ENCODE results near the gene B3GALNT1.
"Not testable (repeated sequence)": the region's sequence is repeated elsewhere in the genome, so short reads cannot be mapped to it uniquely, and the experiment has no call there.

B3GALNT1 gene

GRCh38 chr3:161050935-161051334 is 54.2 kb downstream of the B3GALNT1 start:
- TF ChIP-seq FOXP2 (optimal IDR thresholded peaks at IDR 0.05; ENCODE audit: control extremely low read depth, extremely low read length, insufficient read depth) (no peak), EZH2 (IDR thresholded peaks at IDR 0.05) (no peak), POLR2AphosphoS5 (IDR thresholded peaks at IDR 0.05; ENCODE audit: borderline replicate concordance, low read depth, low read length) (no peak)
- DNase-seq (ENCODE audit: low read depth, low spot score) = no peak
- H3K36me3 ChIP-seq (ENCODE audit: insufficient read depth, low read length) = no peaks in the 10 kb centered on the region

GRCh38 chr3:161049683-161050248 is 55.4 kb downstream of the B3GALNT1 start:
- TF ChIP-seq FOXP2 (optimal IDR thresholded peaks at IDR 0.05; ENCODE audit: control extremely low read depth, extremely low read length, insufficient read depth) (no peak), POLR2AphosphoS5 (IDR thresholded peaks at IDR 0.05; ENCODE audit: borderline replicate concordance, low read depth, low read length) (no peak), EZH2 (IDR thresholded peaks at IDR 0.05) (no peak)
- no peak overlapping the region for H3K4me3 ChIP-seq
- no peak overlapping the region for H3K9ac ChIP-seq (ENCODE audit: insufficient read length)
- no peak overlapping the region for H3K27ac ChIP-seq
- no peaks in the 10 kb centered on the region for H3K9me3 ChIP-seq (ENCODE audit: low read depth, low read length)
- H3K36me3 ChIP-seq (ENCODE audit: insufficient read depth, low read length) = no peaks in the 10 kb centered on the region
- DNase-seq (ENCODE audit: low read depth, low spot score) = no peak

More at GRCh38 chr3:161050935-161051334, 54.2 kb downstream of the B3GALNT1 start:
- H3K9ac ChIP-seq (ENCODE audit: insufficient read length) = no peak overlapping the region
- H3K9me3 ChIP-seq (ENCODE audit: low read depth, low read length) = no peaks in the 10 kb centered on the region
- H3K27ac ChIP-seq = no peak overlapping the region
- H3K4me3 ChIP-seq = no peak overlapping the region

GRCh38 chr3:161043336-161044035 is 61.7 kb downstream of the B3GALNT1 start:
- no peak for DNase-seq (ENCODE audit: low read depth, low spot score)
- H3K36me3 ChIP-seq (ENCODE audit: insufficient read depth, low read length) = no peaks in the 10 kb centered on the region

GRCh38 chr3:161042023-161042501 is 63.1 kb downstream of the B3GALNT1 start:
- no peak overlapping the region for H3K9ac ChIP-seq (ENCODE audit: insufficient read length)
- H3K9me3 ChIP-seq (ENCODE audit: low read depth, low read length) = no peaks in the 10 kb centered on the region
- no peak for TF ChIP-seq POLR2AphosphoS5 (IDR thresholded peaks at IDR 0.05; ENCODE audit: borderline replicate concordance, low read depth, low read length)
- no peak for TF ChIP-seq EZH2 (IDR thresholded peaks at IDR 0.05)
- no peak for TF ChIP-seq FOXP2 (optimal IDR thresholded peaks at IDR 0.05; ENCODE audit: control extremely low read depth, extremely low read length, insufficient read depth)
- no peak for DNase-seq (ENCODE audit: low read depth, low spot score)
- no peak overlapping the region for H3K4me3 ChIP-seq
- no peak overlapping the region for H3K27ac ChIP-seq
- H3K36me3 ChIP-seq (ENCODE audit: insufficient read depth, low read length) = no peaks in the 10 kb centered on the region

More at GRCh38 chr3:161043336-161044035, 61.7 kb downstream of the B3GALNT1 start:
- Histone ChIP-seq H3K9ac (ENCODE audit: insufficient read length) (no peak overlapping the region), H3K4me3 (no peak overlapping the region), H3K27ac (no peak overlapping the region), H3K9me3 (ENCODE audit: low read depth, low read length) (no peaks in the 10 kb centered on the region)
- TF ChIP-seq EZH2 (IDR thresholded peaks at IDR 0.05) (no peak), FOXP2 (optimal IDR thresholded peaks at IDR 0.05; ENCODE audit: control extremely low read depth, extremely low read length, insufficient read depth) (no peak), POLR2AphosphoS5 (IDR thresholded peaks at IDR 0.05; ENCODE audit: borderline replicate concordance, low read depth, low read length) (no peak)

- no peak overlapping the region for H3K4me3 ChIP-seq
- H3K27ac ChIP-seq = no peak overlapping the region
- no peaks in the 10 kb centered on the region for H3K36me3 ChIP-seq (ENCODE audit: insufficient read depth, low read length)
- DNase-seq (ENCODE audit: low read depth, low spot score) = no peak
- H3K9me3 ChIP-seq (ENCODE audit: low read depth, low read length) = no peaks in the 10 kb centered on the region
- TF ChIP-seq EZH2 (IDR thresholded peaks at IDR 0.05) (no peak), POLR2AphosphoS5 (IDR thresholded peaks at IDR 0.05; ENCODE audit: borderline replicate concordance, low read depth, low read length) (no peak), FOXP2 (optimal IDR thresholded peaks at IDR 0.05; ENCODE audit: control extremely low read depth, extremely low read length, insufficient read depth) (no peak)
- H3K9ac ChIP-seq (ENCODE audit: insufficient read length) = no peak overlapping the region
These were observed 66.4 kb downstream of the B3GALNT1 start for GRCh38 chr3:161038725-161039124.

GRCh38 chr3:161035711-161036110 is 69.4 kb downstream of the B3GALNT1 start:
- H3K9me3 ChIP-seq (ENCODE audit: low read depth, low read length) = no peaks in the 10 kb centered on the region
- no peak overlapping the region for H3K27ac ChIP-seq
- H3K36me3 ChIP-seq (ENCODE audit: insufficient read depth, low read length) = no peaks in the 10 kb centered on the region
- no peak for TF ChIP-seq FOXP2 (optimal IDR thresholded peaks at IDR 0.05; ENCODE audit: control extremely low read depth, extremely low read length, insufficient read depth)
- no peak for TF ChIP-seq POLR2AphosphoS5 (IDR thresholded peaks at IDR 0.05; ENCODE audit: borderline replicate concordance, low read depth, low read length)
- TF ChIP-seq EZH2 (IDR thresholded peaks at IDR 0.05) = no peak
- H3K9ac ChIP-seq (ENCODE audit: insufficient read length) = no peak overlapping the region
- no peak for DNase-seq (ENCODE audit: low read depth, low spot score)
- H3K4me3 ChIP-seq = no peak overlapping the region

- H3K36me3 ChIP-seq (ENCODE audit: insufficient read depth, low read length); H3K4me3 ChIP-seq; H3K9me3 ChIP-seq (ENCODE audit: low read depth, low read length); H3K27ac ChIP-seq; H3K9ac ChIP-seq (ENCODE audit: insufficient read length): not testable (repeated sequence)
- DNase-seq (ENCODE audit: low read depth, low spot score) = peak; percentile 22
These were observed 70.1 kb downstream of the B3GALNT1 start for GRCh38 chr3:161034913-161035550.

Data from SK-N-MC (cell line).